NCI-H2196 (cell line): ENCODE measurements around the gene SMIM41.

Experiments
- DNase-seq: peaks from one replicate; lab custom pipeline; 2025; ENCODE audit not compliant: unreplicated experiment; lab: John Stamatoyannopoulos, UW

The SMIM41 gene

DNA sequence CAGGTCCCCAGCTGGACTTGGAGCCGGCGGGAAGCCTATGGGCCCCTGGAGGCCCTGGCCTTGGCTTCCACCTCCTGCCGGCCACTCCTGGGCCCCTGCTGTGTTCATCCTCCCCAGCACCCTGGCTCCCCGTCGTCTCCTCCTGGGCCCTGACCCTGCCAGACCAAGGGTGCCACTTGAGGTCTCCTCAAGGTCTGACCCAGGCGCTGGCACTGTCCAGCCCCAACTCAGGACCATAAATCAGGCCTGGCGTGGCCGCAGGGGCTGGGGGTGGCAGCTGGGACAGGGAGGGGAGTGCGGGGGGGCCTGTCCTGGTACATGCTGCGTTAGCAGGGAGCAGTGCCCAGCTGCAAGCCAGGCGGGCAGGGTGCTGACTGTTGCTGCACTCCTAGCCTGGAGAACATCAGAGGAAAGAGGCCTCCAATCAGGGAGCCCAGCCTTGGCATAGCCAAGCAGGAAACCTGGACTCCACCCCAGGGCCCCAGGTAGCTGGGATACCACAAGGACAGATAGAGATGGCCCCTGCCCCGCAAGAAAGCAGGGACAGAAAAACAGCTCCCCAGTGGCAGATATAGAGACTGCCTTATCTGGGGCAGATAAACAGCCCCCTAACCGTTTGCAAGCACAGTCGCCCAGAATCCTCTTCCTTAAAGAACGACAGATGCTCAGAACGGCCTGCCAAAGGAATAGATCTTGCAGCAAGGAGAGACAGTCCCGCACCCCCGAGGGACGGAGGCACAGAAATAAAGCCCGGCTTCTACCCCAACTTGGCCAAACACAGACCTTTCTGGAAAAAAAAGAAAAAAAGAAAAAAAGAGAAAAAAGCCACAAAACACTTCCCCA, 16.2 kb upstream of the SMIM41 start:
- DNase-seq, result no peak

DNA sequence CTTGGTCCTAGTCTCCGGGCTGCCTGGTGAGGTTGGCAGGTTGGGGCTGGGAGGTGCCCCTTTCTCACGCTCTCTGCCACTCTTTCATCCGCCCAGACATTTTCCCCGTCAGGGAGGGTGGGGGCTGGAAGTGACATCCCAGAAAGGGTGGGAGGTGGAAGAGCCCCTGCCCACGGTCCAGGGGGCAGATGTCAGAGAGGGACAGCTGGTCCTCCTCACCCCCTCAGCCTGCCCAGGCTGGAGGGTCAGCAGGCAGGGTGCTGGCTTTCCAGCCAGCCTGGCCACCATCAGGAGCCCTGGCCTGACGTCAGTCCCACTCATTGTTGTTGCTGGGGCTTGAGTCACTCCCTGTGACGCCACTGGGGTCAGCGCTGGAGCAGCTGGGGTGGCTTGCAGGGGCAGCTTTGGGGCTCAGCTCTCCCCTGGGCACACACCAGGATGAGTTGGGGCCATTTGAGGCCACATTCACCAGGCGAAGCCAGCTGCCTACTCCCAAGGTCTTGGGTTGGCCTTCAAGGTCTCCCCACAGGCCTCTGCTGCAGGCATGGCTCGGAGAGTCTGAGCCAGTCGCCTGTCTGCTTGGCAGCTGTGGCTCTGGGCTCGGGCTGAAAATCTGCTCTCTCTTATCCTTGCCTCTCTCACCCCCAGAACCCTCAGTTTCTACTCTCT, 15.4 kb upstream of the SMIM41 start:
- no peak for DNase-seq

DNA sequence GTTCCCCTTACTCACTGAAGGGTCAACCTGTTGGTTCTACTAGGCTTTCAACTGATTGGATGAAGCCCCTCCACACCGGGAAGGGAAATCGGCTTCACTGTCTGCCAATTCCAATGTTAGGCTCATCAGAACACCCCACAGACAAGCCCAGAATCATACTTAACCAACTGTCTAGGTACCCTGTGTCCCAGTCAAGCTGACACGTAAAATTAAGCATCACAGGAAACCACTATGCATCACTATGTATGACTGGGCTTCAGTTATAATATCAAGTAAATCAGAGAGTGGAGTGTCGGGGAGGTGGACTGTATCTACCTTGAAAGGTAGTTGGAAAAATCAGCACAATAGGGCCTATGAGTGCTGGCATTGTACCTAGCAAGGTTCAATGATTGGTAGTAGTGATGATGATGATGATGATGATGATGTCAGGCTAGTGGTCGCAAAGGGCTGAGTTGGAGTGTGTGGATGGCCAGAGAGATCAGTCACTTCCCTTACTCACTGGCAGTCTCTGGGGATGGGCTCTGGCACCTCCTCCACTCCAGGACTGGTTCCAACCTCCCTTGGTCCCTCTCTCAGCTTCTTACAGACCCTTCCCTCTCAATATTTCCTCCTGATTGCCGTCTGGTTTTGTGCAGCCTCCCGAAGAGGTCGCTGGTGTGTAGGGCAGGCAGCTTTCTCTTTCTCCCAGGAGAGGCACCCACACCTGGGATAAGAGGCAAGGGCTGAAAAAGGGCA, 13.0 kb upstream of the SMIM41 start:
- DNase-seq, result no peak

DNA sequence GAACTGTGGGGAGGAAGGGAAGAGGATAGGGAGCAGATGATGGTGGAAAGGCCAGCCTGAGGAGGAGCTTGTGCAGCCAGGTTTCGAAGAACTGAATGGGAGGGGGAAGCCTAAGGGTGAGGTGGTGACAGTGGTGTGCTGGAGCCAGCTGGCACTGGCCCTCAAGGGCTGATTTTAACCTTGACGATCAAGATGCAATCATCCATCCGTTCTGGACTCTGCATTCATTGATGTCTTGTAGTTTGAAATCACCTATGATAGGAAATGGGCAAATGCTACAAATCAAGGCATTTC, 12.5 kb upstream of the SMIM41 start:
- DNase-seq, result no peak

DNA sequence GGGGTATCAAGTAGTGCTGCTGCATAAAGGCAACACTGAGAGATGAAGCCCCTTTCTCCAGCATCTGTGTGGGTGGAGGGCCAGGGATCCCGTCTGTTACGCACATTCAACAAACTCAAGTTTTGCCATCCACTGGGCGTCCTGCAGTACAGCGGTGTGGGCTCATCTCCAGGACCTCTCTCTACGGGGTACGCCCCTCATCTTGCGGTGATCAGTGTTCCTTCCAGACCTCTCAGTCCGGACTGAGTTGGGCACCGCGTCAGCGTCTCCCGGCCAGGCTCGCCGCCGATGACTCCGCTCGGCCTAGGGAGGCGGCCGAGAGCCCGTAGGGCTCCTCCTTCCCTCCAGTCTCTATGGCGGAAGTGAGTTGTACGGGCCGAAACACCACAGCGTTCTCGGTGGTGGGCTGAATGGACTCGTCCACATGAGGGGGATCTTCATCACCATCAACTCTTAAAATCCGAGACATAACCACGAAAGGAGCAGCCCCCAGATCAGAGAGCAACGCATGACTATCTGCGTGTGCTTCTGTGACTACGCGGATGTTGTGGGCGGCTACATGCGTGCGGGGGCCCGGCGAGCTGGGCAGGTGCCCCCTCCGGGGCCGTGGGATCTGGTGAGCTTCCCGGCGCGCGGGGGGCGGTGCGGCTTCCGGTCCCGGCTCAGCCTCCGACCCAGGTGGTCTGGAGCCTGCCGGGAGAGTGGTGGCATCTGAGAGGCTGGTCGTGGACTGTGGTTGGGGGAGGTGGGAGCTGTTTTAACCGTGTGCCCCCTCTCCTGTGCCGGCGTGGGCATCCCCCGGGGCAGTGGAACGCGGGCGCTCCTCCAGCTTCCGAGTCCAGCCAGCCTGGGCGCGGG, 9.9 kb upstream of the SMIM41 start, which contains the start of gene ATG101:
Gene ATG101 (plus strand): TSS at position 652 of the 858 bp plus-strand sequence. CDS start 3,673 bp downstream, outside the sequence.
- DNase-seq, result peak; percentile 92

DNA sequence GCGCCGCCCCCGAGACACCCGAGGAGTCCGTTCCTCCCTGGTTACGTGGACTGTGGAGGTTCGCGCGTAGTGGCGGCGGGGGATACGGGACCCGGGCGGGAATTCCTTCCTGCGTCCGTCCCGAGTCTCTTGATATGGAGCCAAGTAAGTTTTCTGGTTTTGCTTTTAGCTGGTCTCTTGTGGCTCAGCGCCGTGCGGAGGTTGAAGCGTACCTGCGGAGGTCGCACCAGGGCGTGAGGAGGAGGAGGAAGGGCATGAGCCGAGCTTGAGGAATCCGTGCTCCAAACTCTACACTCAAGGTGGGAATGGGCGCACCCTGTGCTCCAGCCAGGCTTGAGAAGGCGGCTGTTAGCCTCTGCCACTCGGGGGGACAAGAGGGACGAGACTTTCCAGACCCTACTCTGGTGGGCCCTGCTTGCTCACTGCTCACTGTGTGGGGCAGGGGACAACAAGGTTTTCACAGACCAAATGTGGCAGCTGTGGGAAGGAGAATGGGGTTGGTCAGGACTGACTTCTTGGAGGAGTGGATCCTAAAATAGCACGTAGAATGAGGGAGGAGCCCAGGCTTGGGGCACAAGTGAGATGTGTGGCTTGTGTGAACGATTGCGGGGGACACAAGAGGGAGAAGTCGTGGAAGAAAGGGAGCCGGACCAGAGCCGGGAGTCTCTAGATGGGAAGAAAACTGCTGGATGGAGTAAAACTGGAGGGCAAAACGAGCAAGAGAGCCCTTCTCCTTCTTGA, 9.1 kb upstream of the SMIM41 start:
- no peak for DNase-seq

DNA sequence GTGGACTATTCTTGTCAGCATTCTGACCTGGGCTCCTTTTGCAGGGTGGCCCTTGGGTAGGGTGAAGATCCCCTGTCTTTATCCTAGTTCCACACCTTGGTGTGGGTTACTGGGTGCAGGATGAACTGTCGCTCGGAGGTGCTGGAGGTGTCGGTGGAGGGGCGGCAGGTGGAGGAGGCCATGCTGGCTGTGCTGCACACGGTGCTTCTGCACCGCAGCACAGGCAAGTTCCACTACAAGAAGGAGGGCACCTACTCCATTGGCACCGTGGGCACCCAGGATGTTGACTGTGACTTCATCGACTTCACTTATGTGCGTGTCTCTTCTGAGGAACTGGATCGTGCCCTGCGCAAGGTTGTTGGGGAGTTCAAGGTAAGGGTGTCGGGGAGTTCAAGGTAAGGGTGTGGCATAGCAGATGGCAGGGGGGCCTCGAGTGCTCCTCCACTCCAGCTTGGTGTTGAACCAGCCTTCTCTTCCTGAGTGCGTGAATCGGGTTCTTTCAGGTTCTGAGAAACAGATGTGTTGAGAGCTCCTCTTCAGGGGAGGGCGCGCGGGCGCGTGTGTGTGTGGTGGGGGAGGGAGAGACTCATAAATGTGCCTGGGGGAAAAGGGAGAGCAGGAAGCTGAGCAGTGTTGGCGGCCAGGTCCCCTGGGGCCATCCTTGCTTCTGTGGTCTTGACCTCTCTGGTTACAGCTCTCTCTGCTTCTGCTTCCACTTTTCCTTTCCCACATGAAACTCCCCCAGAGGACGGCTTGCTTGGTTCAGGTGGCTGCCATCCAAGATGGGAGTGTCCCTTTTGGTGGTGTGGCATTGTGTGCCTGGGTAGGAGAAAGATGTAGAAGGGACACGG, 5.7 kb upstream of the SMIM41 start:
- peak; percentile 79 for DNase-seq

DNA sequence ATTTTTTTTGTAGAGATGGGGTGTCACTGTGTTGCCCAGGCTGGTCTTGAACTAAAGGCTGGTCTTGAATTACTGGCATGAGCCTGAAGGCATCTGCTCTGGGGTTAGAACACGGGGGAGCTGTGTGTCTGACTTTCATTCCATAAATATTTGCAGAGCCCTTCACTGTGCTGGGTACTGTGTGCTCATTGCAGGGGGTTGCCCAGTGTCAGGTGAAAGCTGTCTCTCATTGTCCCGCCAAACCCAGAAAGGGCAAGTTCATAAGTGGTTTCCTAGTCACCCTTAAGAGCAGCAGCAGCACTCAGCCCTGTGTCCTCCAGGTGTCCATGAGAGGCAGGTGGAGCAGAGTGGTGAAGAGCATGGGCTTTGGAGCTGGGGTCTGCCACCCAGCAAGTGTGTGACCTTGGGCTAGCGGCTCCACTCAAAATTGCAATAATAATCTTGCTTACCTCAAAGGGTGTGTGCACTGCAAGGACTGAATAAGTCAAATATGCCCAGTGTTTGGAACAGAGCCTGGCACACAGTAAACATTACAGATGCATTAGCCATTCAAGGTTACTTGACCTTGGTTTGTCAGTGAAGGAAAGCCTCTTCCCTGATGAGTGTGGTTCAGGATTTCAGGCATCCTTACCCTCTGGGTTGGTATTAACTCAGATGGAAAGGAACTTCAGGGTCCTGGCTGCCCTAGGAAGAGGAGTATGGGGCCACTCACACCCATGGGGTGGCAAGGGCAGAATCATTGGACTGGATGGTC, 4.4 kb upstream of the SMIM41 start:
- peak; percentile 43 for DNase-seq

DNA sequence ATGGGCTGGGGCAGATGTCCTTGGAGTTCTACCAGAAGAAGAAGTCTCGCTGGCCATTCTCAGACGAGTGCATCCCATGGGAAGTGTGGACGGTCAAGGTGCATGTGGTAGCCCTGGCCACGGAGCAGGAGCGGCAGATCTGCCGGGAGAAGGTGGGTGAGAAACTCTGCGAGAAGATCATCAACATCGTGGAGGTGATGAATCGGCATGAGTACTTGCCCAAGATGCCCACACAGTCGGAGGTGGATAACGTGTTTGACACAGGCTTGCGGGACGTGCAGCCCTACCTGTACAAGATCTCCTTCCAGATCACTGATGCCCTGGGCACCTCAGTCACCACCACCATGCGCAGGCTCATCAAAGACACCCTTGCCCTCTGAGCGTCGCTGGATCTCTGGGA, 2.7 kb upstream of the SMIM41 start:
- DNase-seq, result no peak

DNA sequence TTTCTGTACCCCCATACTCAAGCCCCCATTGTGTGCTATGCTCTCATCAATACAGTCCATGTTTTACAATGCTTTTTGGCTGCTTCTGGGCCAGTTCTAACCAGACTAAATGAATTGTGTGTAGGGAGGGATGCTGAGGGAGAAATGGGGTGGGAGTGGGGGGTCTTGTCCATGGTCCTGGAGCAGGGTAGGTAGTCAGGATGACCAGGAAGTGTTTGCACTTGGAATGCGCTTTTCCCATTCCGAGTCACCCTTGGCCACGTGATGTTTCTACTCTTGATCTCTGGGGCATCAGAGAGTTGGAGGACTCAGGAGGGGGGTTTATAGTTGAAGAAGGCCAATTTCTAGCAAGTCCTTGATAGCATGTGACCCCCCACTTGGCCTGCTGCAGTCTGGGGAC, 1.2 kb upstream of the SMIM41 start:
- no peak for DNase-seq

DNA sequence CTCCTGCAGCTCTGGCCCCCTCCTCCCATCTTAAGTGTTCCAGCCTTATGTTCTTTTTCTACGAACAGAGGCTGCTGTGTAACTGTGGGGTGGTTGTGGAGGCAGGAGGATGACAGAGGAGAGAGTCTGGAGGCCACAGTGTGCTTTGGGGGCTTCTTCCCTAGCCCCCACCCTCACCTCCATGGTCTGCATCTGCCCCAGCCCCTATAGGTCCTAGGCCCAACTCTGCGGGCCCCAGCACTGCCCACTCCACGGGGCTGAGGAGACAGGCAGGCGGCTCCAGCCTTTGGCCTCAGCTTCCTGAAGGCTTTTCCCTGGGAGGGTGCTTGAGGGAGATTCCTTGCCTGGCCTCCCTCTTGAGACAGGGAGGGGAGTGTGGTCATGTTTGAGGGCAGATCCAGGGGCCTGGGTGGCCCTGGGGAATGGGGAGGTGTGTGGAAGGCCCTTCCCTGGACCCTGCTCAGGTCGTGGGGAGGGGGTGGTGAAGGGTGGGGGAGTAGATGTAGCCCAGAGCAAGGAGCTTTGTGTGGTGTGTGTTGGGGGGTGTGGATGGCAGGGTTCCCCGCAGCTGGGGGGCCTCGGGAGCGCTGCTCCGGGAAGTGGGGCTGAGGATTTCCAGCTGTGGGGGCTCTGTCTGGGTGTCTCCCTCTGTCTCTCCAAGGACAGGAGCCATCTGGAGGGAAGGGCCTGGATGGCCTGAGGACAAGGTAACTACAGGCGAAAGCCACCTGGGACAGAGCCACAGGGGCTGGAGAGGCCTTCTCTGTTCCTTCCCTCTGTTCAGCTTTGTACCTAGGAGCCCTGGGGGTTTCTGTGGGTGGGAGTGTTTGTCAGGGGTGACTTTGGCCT, 1.1 kb downstream of the SMIM41 start:
- DNase-seq, result no peak

DNA sequence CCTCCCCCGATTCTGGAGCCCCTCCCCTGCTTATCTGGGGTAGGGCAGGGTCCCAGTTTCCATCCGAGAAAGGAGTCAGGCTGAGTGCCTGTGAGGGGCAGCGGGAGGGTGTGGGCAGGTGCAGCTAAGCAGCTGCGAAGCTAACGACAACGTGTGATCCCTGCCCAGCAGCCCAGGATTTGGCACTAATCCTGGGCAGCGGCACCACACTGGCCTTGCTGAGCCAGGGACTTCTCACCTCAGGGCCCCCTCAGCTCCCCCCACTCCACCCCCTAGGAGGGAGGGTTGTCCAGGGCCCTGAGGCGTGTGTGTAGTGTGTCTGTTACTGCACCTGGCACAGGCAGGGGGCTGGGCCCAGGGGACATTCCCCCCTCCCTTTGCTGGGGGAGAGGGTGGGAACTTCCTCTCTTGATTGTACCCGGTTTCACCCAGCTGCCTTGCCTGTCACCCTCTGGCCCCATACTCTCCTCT, 1.8 kb downstream of the SMIM41 start:
- peak; percentile 80 for DNase-seq

DNA sequence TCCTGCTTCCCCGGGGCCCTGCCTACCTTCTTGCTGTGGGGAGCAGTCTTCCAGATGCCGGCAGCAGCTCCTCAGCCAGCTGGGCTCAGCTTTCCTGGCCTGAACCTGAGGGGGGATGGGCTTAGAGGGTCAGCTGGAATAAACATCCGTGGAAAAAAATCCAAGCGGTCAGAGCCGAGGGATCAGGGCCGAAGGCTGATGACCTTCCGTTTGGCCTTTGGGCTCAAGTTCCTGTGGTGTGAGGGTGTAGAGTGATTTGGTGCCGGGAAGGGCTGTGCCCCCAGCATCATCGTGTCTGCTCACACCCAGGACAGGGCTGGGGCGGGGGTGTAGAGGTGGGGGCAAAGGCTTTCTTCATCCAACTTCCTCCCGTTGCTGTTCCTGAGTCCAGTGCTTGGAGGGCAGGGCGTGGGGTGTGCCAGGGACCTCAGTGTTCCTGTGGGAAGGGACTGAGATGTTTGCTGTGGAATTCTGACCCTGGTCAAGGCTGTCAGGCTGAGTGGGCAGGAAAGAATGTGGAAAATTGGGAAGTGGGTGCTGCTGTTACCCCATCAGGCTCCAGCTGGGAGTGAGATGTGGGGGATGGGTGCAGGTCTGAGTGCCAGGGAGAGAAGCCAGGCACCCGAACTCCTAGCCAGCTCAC, 2.6 kb downstream of the SMIM41 start:
- DNase-seq, result no peak

DNA sequence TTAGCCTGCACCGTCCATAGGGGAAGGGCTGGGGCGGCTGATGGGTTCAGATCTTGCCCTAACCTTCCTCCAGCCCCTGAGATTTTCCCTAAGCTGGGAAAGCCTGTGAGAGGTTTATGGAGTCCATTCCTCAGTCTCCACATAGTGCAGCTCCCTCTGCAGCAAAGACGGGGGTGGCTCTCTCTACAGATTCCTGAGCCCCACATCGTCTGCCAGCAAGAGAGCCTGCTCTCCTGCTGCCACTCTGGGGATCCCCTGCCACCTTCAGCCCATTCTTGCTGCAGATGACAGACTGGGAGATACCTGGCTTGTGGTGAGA, 3.1 kb downstream of the SMIM41 start:
- DNase-seq, result no peak

DNA sequence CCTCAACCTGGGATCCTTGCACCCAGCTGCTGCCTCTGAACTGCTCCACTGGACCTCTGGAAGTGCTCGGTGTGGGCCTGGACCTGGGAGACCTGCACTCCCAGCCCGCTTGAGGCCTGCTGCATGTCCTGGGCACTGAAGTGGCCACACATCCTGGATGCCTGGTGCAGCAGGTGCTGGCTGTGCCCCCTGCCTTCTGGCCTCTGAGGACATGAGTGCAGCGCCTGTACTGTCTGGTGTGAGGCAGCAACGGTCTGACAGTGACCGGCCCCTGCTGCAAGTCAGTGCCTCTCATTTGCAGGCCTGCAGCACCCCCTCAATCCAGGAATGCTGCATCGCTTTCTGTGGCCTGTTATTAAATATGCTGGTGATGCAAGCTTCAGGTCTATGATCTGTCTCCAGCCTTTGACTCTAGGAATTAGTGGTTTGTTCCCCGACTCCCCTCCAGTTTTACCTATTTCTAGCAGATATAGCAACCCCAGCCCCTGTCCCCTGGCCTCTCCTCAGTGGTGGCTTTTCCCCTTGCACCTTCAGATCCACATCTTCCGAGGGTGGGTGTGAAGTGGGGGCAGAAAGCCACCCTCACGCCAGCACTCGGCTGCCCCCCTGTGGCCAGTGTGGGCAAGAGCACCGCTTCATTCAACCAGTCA, 3.6 kb downstream of the SMIM41 start:
- DNase-seq, result peak; percentile 70

DNA sequence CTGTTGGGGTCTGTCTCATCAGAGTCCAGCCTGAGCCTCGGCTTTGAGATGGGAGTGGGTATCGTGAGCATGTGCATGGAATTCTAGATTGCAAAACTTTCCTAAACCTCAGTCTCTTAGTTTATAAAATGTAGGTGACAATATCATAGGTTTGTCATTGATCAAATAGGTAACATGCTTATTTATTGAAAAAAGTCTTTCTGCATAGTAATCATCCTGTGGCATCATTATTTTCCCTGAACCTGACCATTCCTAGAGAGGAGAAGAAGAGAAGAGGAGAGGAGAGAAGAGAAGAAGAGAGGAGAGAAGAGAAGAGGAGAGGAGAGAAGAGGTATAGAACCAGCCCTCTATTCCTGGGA, 4.1 kb downstream of the SMIM41 start:
- DNase-seq, result no peak
